Measurements from ENCODE around the gene AGMO. TPM values are rescaled to one million over a fixed set of nuclear protein-coding genes. Genes with fewer than 3 reads are reported as not detected.

Gene AGMO
- total RNA-seq, 1 experiment from 2014 or later = 13.2 TPM

- TF ChIP-seq CTCF (IDR thresholded peaks at IDR 0.05; ENCODE audit: unreplicated experiment) = no peak
- Mint-ChIP-seq H3K4me3 (ENCODE audit: low read depth, unreplicated experiment) (no peak overlapping the region), H3K4me1 (ENCODE audit: low read depth, unreplicated experiment) (no peaks in the 10 kb centered on the region), H3K36me3 (ENCODE audit: insufficient read depth, unreplicated experiment) (no peaks in the 10 kb centered on the region), H3K9me3 (ENCODE audit: low read depth, unreplicated experiment) (no peaks in the 10 kb centered on the region), H3K27ac (ENCODE audit: unreplicated experiment) (no peak overlapping the region), H3K27me3 (ENCODE audit: unreplicated experiment) (no peaks in the 10 kb centered on the region)
- CTCF ChIA-PET = interaction anchor here (0.6 kb wide), 1 partner anchor 81 kb away, joined by 4 read pairs; no protein-coding TSS in a partner anchor
- BruUV-seq (replicated peaks) = no TSS peak
- intact Hi-C loops (cut with micrococcal nuclease; ENCODE audit: unreplicated experiment) = no loop called here
- DNase-seq = no peak
These were observed 115.1 kb downstream of the AGMO start for GRCh38 chr7:15446722-15447121.

- no peaks in the 10 kb centered on the region for H3K9me3 Mint-ChIP-seq (ENCODE audit: low read depth, unreplicated experiment)
- intact Hi-C loops (cut with micrococcal nuclease; ENCODE audit: unreplicated experiment) = no loop called here
- DNase-seq = no peak
- TF ChIP-seq CTCF (IDR thresholded peaks at IDR 0.05; ENCODE audit: unreplicated experiment) = no peak
- H3K36me3 Mint-ChIP-seq (ENCODE audit: insufficient read depth, unreplicated experiment) = no peaks in the 10 kb centered on the region
- H3K4me1 Mint-ChIP-seq (ENCODE audit: low read depth, unreplicated experiment) = no peaks in the 10 kb centered on the region
- no peaks in the 10 kb centered on the region for H3K27me3 Mint-ChIP-seq (ENCODE audit: unreplicated experiment)
- CTCF ChIA-PET = no interaction called here
- no peak overlapping the region for H3K27ac Mint-ChIP-seq (ENCODE audit: unreplicated experiment)
- no peak overlapping the region for H3K4me3 Mint-ChIP-seq (ENCODE audit: low read depth, unreplicated experiment)
- no TSS peak for BruUV-seq (replicated peaks)
These were observed 115.5 kb downstream of the AGMO start for GRCh38 chr7:15446280-15446679.

GRCh38 chr7:15441915-15442314 is 119.9 kb downstream of the AGMO start:
- no peaks in the 10 kb centered on the region for H3K9me3 Mint-ChIP-seq (ENCODE audit: low read depth, unreplicated experiment)
- H3K4me1 Mint-ChIP-seq (ENCODE audit: low read depth, unreplicated experiment) = no peaks in the 10 kb centered on the region
- H3K27me3 Mint-ChIP-seq (ENCODE audit: unreplicated experiment) = no peaks in the 10 kb centered on the region
- TF ChIP-seq CTCF (IDR thresholded peaks at IDR 0.05; ENCODE audit: unreplicated experiment) = no peak
- H3K36me3 Mint-ChIP-seq (ENCODE audit: insufficient read depth, unreplicated experiment) = no peaks in the 10 kb centered on the region
- H3K4me3 Mint-ChIP-seq (ENCODE audit: low read depth, unreplicated experiment) = no peak overlapping the region
- CTCF ChIA-PET = no interaction called here
- no peak for DNase-seq
- intact Hi-C loops (cut with micrococcal nuclease; ENCODE audit: unreplicated experiment) = no loop called here
- BruUV-seq (replicated peaks) = no TSS peak
- H3K27ac Mint-ChIP-seq (ENCODE audit: unreplicated experiment) = no peak overlapping the region

DNA sequence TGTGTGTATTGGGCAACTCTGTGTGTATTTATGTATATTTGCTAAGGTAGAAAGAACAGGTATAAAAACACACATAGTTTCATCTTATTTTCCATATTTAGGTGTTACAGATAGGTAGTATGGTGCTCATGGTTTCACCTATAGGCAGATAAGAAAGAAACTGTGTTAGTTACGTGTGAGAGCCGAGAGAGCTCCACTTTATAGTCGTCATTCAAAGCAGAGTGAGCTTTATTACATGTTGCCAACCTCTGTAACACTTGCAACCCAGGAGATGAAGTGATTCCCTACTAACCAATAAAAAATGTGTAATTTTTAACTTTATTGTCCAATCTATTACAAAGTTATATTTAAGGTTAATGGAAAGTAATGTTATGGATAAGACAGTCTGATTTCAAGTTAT is 121.3 kb downstream of the AGMO start:
- Mint-ChIP-seq H3K27ac (ENCODE audit: unreplicated experiment) (no peak overlapping the region), H3K36me3 (ENCODE audit: insufficient read depth, unreplicated experiment) (no peaks in the 10 kb centered on the region), H3K27me3 (ENCODE audit: unreplicated experiment) (no peaks in the 10 kb centered on the region), H3K4me3 (ENCODE audit: low read depth, unreplicated experiment) (no peak overlapping the region), H3K4me1 (ENCODE audit: low read depth, unreplicated experiment) (no peaks in the 10 kb centered on the region), H3K9me3 (ENCODE audit: low read depth, unreplicated experiment) (no peaks in the 10 kb centered on the region)
- CTCF ChIA-PET = no interaction called here
- TF ChIP-seq CTCF (IDR thresholded peaks at IDR 0.05; ENCODE audit: unreplicated experiment) = no peak
- BruUV-seq (replicated peaks) = no TSS peak
- intact Hi-C loops (cut with micrococcal nuclease; ENCODE audit: unreplicated experiment) = no loop called here
- DNase-seq = no peak

DNA sequence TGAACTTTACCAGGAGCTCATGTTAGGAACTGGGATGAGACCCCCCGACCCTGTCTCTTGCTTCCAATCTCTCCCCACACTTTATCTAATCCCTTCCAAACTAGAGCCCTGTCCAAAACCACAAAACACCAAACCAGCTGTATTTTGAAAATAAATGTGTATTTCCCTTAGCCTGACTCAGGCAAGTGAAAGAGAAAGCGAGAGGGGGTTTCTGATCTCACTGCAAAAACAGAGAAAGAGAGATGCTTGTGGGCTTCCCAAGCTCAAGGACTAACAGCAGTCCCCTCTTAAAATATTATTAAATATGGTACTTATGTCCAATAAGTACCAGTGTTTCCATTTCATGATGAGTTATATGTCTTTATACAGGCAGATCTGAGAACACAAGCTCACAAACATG is 122.0 kb downstream of the AGMO start:
- intact Hi-C loops (cut with micrococcal nuclease; ENCODE audit: unreplicated experiment) = no loop called here
- BruUV-seq (replicated peaks) = no TSS peak
- Mint-ChIP-seq H3K36me3 (ENCODE audit: insufficient read depth, unreplicated experiment) (no peaks in the 10 kb centered on the region), H3K27me3 (ENCODE audit: unreplicated experiment) (no peaks in the 10 kb centered on the region), H3K9me3 (ENCODE audit: low read depth, unreplicated experiment) (no peaks in the 10 kb centered on the region), H3K4me3 (ENCODE audit: low read depth, unreplicated experiment) (no peak overlapping the region), H3K27ac (ENCODE audit: unreplicated experiment) (no peak overlapping the region), H3K4me1 (ENCODE audit: low read depth, unreplicated experiment) (no peaks in the 10 kb centered on the region)
- DNase-seq = no peak
- CTCF ChIA-PET = no interaction called here
- no peak for TF ChIP-seq CTCF (IDR thresholded peaks at IDR 0.05; ENCODE audit: unreplicated experiment)

Data from Calu3 (cell line).